RWPE2 (cell line): ENCODE results near the gene FBP2.

ENCODE experiments used
- ATAC-seq: fragments of 200-7000 bp; cut with Tn5 transposase; 3 replicates; pipeline ENCODE4 v1.9.1; 2021; ENCODE audit warnings: low read depth
- DNase-seq: peaks from one replicate; pipeline ENCODE4 v3.0.0-alpha.2; 2020; ENCODE audit warnings: low spot score
- H3K27ac ChIP-seq: fragments of 450-650 bp; 2 replicates; pipeline ENCODE4 v1.5.1; 2017; ENCODE audit warnings: mild to moderate bottlenecking; ENCODE audit not compliant: poor library complexity, severe bottlenecking
- H3K27me3 ChIP-seq: fragments of 250-450 bp; sonication (Bioruptor Pico); 2 replicates; pipeline ENCODE4 v1.5.1; 2021; ENCODE audit warnings: mild to moderate bottlenecking, moderate library complexity; ENCODE audit not compliant: insufficient read depth, poor library complexity, severe bottlenecking
- H3K36me3 ChIP-seq: fragments of 250-450 bp; sonication (Bioruptor Pico); 2 replicates; pipeline ENCODE4 v1.5.1; 2020; ENCODE audit warnings: low read depth, mild to moderate bottlenecking, moderate library complexity
- H3K4me1 ChIP-seq: fragments of 250-450 bp; sonication (Bioruptor Pico); 2 replicates; pipeline ENCODE4 v1.5.1; 2021; ENCODE audit warnings: mild to moderate bottlenecking, moderate library complexity; ENCODE audit not compliant: insufficient read depth, poor library complexity, severe bottlenecking
- H3K4me3 ChIP-seq: fragments of 250-450 bp; sonication (Bioruptor Pico); 2 replicates; pipeline ENCODE4 v1.5.1; 2021; ENCODE audit warnings: mild to moderate bottlenecking, moderate library complexity; ENCODE audit not compliant: severe bottlenecking
- H3K9me3 ChIP-seq: fragments of 250-450 bp; sonication (Bioruptor Pico); 2 replicates; pipeline ENCODE4 v1.5.1; 2021; ENCODE audit warnings: mild to moderate bottlenecking, moderate library complexity; ENCODE audit not compliant: severe bottlenecking
- TF ChIP-seq, protein P1 (sequence below): fragments of 450-650 bp; IDR thresholded peaks from one replicate; pipeline ENCODE4 v1.5.1; 2017; ENCODE audit warnings: mild to moderate bottlenecking, moderate library complexity; ENCODE audit not compliant: poor library complexity, severe bottlenecking

FBP2 gene

DNA sequence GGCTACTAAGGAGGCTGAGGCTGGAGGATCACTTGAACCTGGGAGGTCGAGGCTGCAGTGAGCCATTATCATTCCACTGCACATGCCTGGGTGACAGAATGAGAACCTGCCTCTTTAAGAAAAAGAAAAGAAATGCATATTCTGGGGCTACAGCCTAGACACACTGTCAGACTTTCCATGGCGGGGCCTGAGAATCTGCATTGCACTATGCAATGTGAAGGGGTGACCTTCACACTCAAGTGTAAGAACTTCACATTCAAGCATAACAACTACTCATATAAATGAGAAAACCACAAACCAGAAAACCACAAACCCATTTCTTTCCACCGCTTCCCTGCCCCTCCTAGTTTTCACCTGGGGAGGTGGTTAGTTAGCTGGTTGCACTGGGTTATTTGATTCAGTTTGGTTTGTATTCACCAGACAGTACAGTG lies 18.0 kb upstream of the FBP2 start:
- no peak overlapping the region for H3K4me3 ChIP-seq
- no peaks in the 10 kb centered on the region for H3K36me3 ChIP-seq
- H3K27me3 ChIP-seq, result no peaks in the 10 kb centered on the region
- TF ChIP-seq, protein P1, sequence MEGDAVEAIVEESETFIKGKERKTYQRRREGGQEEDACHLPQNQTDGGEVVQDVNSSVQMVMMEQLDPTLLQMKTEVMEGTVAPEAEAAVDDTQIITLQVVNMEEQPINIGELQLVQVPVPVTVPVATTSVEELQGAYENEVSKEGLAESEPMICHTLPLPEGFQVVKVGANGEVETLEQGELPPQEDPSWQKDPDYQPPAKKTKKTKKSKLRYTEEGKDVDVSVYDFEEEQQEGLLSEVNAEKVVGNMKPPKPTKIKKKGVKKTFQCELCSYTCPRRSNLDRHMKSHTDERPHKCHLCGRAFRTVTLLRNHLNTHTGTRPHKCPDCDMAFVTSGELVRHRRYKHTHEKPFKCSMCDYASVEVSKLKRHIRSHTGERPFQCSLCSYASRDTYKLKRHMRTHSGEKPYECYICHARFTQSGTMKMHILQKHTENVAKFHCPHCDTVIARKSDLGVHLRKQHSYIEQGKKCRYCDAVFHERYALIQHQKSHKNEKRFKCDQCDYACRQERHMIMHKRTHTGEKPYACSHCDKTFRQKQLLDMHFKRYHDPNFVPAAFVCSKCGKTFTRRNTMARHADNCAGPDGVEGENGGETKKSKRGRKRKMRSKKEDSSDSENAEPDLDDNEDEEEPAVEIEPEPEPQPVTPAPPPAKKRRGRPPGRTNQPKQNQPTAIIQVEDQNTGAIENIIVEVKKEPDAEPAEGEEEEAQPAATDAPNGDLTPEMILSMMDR, result no peak
- H3K27ac ChIP-seq, result no peak overlapping the region
- ATAC-seq (no peak), DNase-seq (no peak)
- no peaks in the 10 kb centered on the region for H3K4me1 ChIP-seq
- no peaks in the 10 kb centered on the region for H3K9me3 ChIP-seq

DNA sequence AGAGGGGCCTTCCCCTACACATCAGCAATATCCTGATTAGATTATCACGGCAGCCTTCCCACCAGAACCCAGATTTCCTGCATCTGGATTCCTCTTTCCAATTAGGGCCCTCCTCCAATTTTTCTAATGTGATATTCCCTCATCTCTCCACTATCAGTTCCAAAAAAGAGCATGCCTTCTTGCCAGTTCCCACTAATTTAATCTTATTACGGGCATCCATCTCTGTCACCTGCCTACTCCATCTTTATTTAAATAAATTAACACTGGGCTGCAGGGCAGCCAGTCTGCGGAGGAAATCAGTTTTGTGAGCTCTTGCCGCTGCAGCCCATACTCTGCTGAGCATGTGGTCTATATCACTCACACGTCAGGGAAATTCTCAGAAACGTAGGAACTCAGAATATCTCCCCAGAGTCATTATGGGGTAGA lies 16.6 kb upstream of the FBP2 start:
- Histone ChIP-seq H3K27ac (no peak overlapping the region), H3K4me1 (no peaks in the 10 kb centered on the region), H3K9me3 (no peaks in the 10 kb centered on the region), H3K27me3 (no peaks in the 10 kb centered on the region), H3K36me3 (no peaks in the 10 kb centered on the region), H3K4me3 (no peak overlapping the region)
- TF ChIP-seq, protein P1, result no peak
- no peak for ATAC-seq
- DNase-seq, result no peak

DNA sequence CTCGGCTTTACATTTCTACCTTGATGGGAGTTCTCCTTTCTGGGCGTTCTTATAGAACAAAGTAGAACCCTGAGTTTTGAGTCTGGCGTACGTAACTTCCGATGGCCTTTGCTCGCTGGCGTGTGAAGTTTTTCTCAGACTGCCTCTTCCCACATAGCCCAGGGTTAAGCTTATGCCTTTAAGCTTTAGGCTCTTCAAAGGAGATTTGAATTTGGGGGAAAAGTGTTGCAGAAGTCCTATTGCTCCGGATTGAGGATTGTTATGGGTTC lies 13.7 kb upstream of the FBP2 start:
- TF ChIP-seq, protein P1, result no peak
- H3K27ac ChIP-seq, result no peak overlapping the region
- no peak overlapping the region for H3K4me3 ChIP-seq
- no peaks in the 10 kb centered on the region for H3K36me3 ChIP-seq
- DNase-seq (no peak), ATAC-seq (no peak)
- no peaks in the 10 kb centered on the region for H3K27me3 ChIP-seq
- no peaks in the 10 kb centered on the region for H3K9me3 ChIP-seq
- no peaks in the 10 kb centered on the region for H3K4me1 ChIP-seq

DNA sequence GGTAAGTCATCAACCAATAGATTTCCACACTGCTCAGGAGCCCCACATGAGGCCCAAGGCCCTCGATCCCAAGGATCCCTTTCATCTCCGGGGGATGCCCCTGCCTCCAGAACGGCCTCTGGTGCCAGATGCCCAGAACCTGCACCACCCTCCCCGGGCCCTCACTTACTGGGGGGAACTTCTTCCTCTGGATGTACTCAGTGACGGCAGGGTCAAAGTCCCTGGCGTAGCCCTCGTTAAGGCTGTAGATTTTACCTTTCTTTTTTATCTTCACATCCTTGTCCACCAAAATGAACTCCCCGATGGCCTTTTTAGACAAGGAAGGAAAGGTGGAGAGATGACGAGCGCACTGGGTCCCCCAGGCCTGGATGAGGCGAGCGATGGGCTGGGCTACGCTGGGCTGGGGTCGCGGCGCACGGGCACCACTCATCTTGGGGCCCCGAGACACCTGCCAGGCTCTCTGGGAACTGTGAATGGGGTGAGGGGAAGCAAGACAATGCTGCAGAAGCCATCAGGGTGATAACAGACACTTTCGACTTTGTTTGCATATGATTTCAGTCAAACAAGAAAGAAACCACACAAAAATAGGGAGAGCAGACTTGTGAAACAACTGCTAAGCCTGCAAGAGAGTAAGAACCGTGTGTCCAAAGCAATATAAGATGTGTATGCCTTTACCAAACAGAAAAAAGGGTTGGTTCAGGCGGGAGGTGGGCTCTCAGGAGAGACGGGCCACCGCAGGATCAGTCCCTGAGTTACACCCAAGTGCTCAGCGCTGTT lies 13.2 kb upstream of the FBP2 start:
- no peaks in the 10 kb centered on the region for H3K4me1 ChIP-seq
- H3K27ac ChIP-seq, result no peak overlapping the region
- no peaks in the 10 kb centered on the region for H3K36me3 ChIP-seq
- no peak for DNase-seq
- no peak for ATAC-seq
- TF ChIP-seq, protein P1, result no peak
- H3K9me3 ChIP-seq, result no peaks in the 10 kb centered on the region
- no peak overlapping the region for H3K4me3 ChIP-seq
- no peaks in the 10 kb centered on the region for H3K27me3 ChIP-seq
